ENCODE data around the gene CDH13.

Gene CDH13

GRCh38 chr16:83455716-83456115 is 828.9 kb downstream of the CDH13 start:
- no peak overlapping the region for H3K4me3 ChIP-seq (ENCODE audit: low read length)
- DNase-seq (ENCODE audit: low read depth): no peak
- no peak for TF ChIP-seq CTCF (conservative IDR thresholded peaks at IDR 0.05; ENCODE audit: low read length)

GRCh38 chr16:83456934-83457333 is 830.2 kb downstream of the CDH13 start:
- no peak overlapping the region for H3K4me3 ChIP-seq (ENCODE audit: low read length)
- TF ChIP-seq CTCF (conservative IDR thresholded peaks at IDR 0.05; ENCODE audit: low read length): no peak
- no peak for DNase-seq (ENCODE audit: low read depth)

GRCh38 chr16:83458612-83459011 is 831.8 kb downstream of the CDH13 start:
- no peak for TF ChIP-seq CTCF (conservative IDR thresholded peaks at IDR 0.05; ENCODE audit: low read length)
- peak; percentile 64 for DNase-seq (ENCODE audit: low read depth)
- H3K4me3 ChIP-seq (ENCODE audit: low read length): no peak overlapping the region

GRCh38 chr16:83464991-83465390 is 838.2 kb downstream of the CDH13 start:
- no peak for TF ChIP-seq CTCF (conservative IDR thresholded peaks at IDR 0.05; ENCODE audit: low read length)
- DNase-seq (ENCODE audit: low read depth): no peak
- H3K4me3 ChIP-seq (ENCODE audit: low read length): no peak overlapping the region

GRCh38 chr16:83470416-83470815 is 843.6 kb downstream of the CDH13 start:
- no peak overlapping the region for H3K4me3 ChIP-seq (ENCODE audit: low read length)
- DNase-seq (ENCODE audit: low read depth): peak; percentile 69
- no peak for TF ChIP-seq CTCF (conservative IDR thresholded peaks at IDR 0.05; ENCODE audit: low read length)

- H3K4me3 ChIP-seq (ENCODE audit: low read length): no peak overlapping the region
- DNase-seq (ENCODE audit: low read depth): peak; percentile 89
- no peak for TF ChIP-seq CTCF (conservative IDR thresholded peaks at IDR 0.05; ENCODE audit: low read length)
Measured at GRCh38 chr16:83472776-83473501, 846.2 kb downstream of the CDH13 start.

- TF ChIP-seq CTCF (conservative IDR thresholded peaks at IDR 0.05; ENCODE audit: low read length): no peak
- no peak overlapping the region for H3K4me3 ChIP-seq (ENCODE audit: low read length)
- peak; percentile 76 for DNase-seq (ENCODE audit: low read depth)
Measured at GRCh38 chr16:83473926-83474650, 847.3 kb downstream of the CDH13 start.
